HuH-7.5 (cell line): ENCODE results near the gene HES4.
"Not testable (repeated sequence)": the region's sequence is repeated elsewhere in the genome, so short reads cannot be mapped to it uniquely, and the experiment has no call there.

ENCODE experiments used
- DNase-seq: peaks from one replicate; pipeline ENCODE4 v3.0.0; 2011; ENCODE audit warnings: low spot score

HES4 gene

DNA sequence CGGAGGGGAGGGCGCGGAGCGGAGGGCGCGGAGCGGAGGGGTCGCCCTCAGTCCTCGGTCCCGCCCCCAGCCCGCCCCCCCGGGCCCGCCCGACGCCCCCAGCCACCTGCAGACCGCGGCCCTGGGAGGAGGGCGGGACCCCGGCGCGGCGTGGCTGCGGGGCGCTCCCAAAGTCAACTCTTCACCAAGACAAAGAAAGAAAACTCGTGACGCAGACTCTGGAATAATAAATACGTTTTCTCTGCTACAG lies 1.2 kb downstream of the HES4 start:
- DNase-seq, result no peak

DNA sequence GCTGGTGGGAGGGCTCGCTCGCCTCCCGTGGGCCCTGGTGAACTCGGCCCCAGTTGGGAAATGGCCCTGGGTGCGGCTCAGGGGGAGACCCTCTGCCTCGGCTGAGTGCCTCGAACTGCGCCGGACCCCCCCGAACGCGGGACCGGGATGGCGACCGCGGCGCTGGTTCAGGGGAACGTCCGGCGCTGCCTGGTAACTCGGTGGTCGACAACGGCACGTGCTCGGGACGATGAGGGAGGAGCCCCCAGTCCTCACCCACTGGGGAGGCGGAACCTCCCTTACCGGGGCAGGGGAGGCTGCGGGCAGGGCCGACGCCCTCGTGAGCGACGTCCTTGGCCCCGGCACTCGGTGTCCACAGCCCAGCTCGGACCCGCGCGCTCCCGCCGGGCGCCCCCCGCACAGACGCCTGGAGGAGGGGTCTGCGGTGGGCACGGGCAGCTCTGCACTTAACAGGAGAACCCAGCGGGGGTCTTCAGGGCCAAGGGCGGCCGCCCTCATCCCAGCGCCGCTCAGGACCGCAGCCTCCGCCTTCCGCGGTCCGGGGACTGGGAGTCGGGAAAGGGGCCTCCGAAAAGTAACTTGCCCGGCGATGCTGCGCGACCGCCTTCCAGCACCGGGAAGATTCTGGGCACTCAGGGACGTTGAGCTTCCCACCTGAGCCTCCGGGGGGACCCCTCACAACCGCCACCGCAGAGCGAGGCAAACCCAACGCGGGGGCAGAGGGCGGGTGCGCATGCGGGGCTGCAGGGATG lies 1.7 kb downstream of the HES4 start:
- no peak for DNase-seq

- DNase-seq, result no peak
Measured at GRCh38 chr1:997713-997992, 2.2 kb downstream of the HES4 start.

- no peak for DNase-seq
Measured at GRCh38 chr1:996851-997712, 2.8 kb downstream of the HES4 start.

GRCh38 chr1:995665-996633 lies 3.9 kb downstream of the HES4 start:
- peak; percentile 30 for DNase-seq

- not testable (repeated sequence) for DNase-seq
Measured at GRCh38 chr1:994546-994945, 5.4 kb downstream of the HES4 start.

GRCh38 chr1:993379-993995 lies 6.4 kb downstream of the HES4 start:
- no peak for DNase-seq

DNA sequence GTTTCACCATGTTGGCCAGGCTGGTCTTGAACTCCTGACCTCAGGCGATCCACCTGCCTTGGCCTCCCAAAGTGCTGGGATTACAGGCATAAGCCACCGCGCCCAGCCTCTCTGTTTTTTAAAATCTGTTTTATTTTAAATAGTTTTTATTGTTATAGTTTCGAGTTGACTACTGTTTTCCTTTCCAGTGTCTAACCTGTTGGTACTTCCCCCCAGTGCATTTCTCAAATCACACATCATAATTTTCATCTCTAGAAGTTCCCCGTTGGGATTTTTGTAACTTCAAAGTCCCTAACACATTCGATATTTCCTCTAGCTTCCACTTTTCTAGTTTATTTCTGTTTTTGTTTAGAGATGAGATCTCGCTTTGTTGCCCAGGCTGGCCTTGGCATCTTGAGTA lies 7.5 kb downstream of the HES4 start:
- no peak for DNase-seq

GRCh38 chr1:991895-992294 lies 8.0 kb downstream of the HES4 start:
- DNase-seq, result no peak

DNA sequence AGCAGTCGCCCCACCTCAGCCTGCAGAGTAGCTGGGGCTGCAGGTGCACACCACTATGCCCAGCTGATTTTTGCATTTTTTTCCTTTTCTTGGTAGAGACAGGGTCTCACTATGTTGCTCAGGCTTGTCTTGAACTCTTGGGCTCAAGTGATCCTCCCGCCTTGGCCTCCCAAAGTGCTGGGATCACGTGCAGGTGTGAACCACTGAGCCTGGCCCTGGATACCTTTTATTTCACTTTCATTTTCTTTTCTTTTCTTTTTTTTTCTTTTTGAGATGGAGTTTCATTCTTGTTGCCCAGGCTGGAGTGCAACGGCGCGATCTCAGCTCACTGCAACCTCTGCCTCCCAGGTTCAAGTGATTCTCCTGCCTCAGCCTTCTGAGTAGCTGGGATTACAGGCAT lies 8.6 kb downstream of the HES4 start:
- not testable (repeated sequence) for DNase-seq

DNA sequence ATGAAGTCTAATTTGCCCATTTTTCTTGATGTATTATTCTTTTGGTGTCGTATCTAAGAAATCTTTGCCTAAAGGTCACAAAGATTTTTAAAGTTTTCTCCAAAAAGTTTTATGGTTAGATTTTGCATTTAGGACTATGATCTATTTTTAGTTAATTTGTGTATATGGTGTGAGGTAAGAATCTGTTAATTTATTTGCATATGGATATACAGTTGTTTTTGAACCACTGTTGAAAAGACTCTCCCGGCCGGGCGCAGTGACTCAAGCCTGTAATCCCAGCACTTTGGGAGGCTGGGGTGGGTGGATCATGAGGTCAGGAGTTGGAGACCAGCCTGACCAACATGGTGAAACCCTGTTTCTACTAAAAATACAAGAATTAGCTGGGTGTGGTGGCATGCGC lies 11.8 kb downstream of the HES4 start:
- DNase-seq, result not testable (repeated sequence)

- no peak for DNase-seq
Measured at GRCh38 chr1:985126-985525, 14.8 kb downstream of the HES4 start.

DNA sequence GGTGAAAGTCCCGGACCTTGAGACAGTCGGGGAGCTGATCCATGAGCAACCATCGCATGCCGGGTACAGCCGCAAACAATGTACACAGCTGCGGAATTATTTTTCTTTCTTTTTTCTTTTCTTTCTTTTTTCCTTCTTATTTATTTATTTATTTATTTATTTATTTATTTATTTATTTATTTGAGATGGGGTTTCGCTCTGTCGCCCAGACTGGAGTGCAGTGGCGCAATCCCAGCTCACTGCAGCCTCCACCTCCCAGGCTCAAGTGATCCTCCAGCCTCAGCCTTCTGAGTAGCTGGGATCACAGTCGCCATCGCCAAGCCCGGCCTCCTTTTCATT lies 15.5 kb downstream of the HES4 start:
- DNase-seq, result no peak

GRCh38 chr1:983798-984475 lies 16.0 kb downstream of the HES4 start:
- peak; percentile 88 for DNase-seq

DNA sequence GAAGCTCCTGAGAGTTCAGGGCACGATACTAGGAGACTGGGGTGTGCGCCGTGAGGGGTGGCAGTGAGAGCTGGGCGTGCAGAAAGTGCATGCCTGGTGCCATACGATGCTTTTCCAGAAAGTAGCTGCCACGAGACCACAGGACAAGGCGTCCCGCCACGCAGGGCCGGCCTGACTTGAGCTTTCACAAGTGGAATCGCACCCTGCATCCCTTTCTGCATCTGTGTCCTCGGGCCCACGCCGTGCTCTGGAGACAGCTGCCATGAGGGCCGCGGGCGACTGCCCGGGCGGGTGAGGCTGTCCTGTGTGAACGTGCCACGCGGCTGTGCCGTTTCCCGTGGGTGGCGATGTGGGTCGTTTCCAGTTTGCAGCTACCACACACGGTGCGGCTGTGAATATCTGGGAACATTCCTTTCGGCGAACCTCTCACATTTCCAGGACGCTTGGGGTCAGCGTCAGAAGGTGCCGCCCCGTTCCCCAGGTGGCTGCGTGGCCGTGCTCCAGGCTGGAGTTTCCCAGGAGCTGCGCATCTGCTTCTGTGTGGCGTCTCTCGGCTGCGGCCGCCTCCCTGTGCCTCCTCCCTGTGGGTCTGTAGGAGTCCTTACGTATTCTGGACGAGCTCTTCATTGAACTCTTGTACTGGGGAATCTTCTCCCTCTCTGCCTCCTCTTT lies 17.0 kb downstream of the HES4 start:
- DNase-seq, result no peak

DNA sequence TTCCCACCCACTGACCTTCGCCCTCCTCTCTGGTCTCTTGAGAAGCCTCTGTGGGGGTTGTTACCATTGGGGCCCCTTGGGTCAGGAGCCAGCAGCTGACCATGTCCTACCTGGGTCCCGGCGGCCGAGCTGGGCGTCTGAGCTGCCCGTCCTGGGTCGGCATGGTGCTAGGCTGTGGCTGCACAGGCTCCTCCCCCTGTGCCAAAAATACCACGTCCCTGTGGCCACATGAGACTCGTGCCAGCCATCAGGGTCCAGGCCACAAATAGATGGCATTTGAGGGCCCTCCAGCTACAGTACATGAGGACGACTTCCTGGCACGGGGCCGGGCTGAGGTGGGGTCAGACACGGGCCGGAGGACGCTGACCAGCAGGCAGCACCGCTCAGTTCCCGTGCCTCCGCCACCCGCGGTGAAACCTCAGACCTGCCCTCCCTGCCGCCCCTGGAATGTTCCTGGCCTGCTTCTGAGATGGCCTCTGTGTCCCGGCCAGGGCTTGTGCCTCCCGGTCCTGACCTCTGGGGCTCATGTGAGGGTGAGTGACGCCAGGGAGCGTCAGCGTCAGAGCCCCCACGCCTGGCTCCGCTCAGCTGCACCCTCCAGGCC lies 17.8 kb downstream of the HES4 start, which contains the start of gene PERM1:
PERM1 (minus strand) TSS at position 139 of the 604 bp plus-strand sequence. CDS start 1,064 bp downstream, outside the sequence.
- no peak for DNase-seq

DNA sequence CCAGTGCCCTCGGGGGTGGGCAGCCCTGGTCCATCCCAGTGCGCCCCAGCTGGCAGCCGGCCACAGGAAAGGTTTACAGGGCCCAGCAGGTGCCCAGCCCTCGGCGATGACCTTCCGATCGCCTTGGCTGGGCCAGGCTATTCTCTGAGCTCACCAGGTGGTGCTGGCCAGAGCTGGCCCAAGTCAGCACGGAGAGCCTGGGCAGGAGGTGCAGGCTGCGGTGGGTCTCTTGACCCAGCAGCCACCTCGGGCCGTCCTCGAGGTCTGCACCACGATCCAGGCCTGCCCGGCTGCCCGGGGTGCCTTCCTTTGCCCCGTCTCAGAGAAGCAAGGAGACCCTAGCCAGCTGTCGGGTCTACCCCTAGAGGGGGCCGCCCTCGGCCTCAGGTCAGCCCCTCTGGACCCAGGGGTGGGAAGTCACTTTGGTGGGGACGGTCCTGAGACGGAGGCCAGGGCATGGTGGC lies 18.4 kb downstream of the HES4 start:
- DNase-seq, result no peak

DNA sequence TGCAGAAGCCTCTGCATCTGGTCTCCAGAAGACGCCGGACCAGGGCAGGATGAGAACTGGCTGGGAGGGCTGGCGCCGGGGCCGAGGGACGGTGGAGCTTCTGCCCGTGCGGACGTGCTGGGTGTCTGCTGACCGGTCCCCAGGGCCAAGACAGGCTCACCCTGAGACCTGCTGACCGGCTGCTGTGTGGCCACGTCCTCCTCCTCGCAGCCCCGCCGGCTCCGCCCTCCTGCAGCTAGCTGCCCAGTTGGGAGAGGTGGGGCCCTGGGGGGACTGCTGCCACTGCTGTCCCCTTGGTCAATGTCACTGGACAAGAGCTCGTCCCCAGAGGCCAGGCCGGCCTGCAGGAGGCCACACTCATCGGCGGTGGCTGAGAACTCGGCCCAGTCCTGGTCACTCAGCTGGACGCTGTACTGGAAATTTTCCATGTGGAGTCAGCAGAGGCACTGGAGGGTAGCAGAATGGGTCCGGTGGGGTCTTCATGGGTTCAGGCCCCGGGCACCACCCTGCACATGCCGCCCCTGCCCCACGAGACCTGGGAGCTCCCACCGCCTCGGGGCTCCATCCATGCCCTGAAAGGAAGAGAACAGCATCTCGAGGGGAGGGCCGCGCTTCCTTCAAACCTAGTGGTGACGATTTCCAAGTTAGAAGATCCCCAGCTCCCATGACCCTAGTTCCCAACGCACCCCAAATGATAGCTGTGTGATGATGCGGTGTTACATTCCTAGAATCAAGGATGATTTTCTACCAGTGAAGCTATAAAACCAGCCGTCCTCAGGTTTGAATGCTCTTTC lies 19.1 kb downstream of the HES4 start:
- DNase-seq, result no peak

DNA sequence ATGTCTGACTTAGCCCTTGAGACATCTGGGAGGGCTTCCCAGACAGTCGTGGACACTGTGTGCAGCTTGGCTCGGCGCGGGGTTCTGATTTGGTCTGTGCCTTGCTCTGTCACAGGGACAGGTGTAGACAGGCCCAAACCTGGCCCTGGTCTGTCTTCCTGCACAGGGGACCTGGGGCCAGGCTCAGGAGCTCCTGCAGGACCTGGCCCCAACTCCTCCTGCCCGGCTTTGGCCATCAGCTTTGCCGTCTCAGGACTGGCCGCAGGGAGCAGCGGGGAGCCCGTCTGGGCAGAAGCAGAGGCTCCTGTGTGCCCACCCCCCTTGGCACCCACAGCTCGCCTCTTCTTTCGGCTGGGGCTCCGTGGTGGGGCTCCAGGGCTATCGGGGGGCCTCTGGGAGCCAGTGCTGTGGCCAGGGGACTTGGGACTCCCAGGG lies 19.7 kb downstream of the HES4 start:
- no peak for DNase-seq

GRCh38 chr1:979744-980072 lies 20.2 kb downstream of the HES4 start:
- no peak for DNase-seq
